WTC11 (cell line): Measurements from ENCODE around the gene MOV10L1.

Experiments
- ATF1 ChIP-seq: sonication (generic); formaldehyde crosslinking; IDR thresholded peaks from 2 replicates; pipeline ENCODE4 v1.8.1; 2023; ENCODE audit warnings: mild to moderate bottlenecking, moderate library complexity, missing genetic modification reagents
- CREB1 ChIP-seq: sonication (generic); formaldehyde crosslinking; IDR thresholded peaks from 2 replicates; pipeline ENCODE4 v1.8.0; 2023; ENCODE audit warnings: mild to moderate bottlenecking, missing genetic modification reagents
- CREM ChIP-seq: sonication (generic); formaldehyde crosslinking; IDR thresholded peaks from 2 replicates; pipeline ENCODE4 v1.8.1; 2022; ENCODE audit warnings: mild to moderate bottlenecking, missing genetic modification reagents, moderate library complexity
- ESRRA ChIP-seq: sonication (generic); formaldehyde crosslinking; IDR thresholded peaks from 2 replicates; pipeline ENCODE4 v1.8.1; 2022; ENCODE audit warnings: mild to moderate bottlenecking, missing genetic modification reagents, borderline replicate concordance
- MXD4 ChIP-seq: fragments of 250-450 bp; sonication (Bioruptor Pico); IDR thresholded peaks from 2 replicates; pipeline ENCODE4 v1.8.0; 2021; ENCODE audit warnings: mild to moderate bottlenecking, moderate library complexity, borderline replicate concordance
- SMAD3 ChIP-seq: sonication (generic); formaldehyde crosslinking; IDR thresholded peaks from 2 replicates; pipeline ENCODE4 v1.8.0; 2022; ENCODE audit warnings: missing genetic modification reagents, mild to moderate bottlenecking, borderline replicate concordance
- TEAD4 ChIP-seq: sonication (generic); formaldehyde crosslinking; IDR thresholded peaks from 2 replicates; pipeline ENCODE4 v1.8.0; 2022; ENCODE audit warnings: mild to moderate bottlenecking, missing genetic modification reagents
- ZNF232 ChIP-seq: sonication (generic); formaldehyde crosslinking; IDR thresholded peaks from 2 replicates; pipeline ENCODE4 v1.8.0; 2022; ENCODE audit warnings: mild to moderate bottlenecking, missing genetic modification reagents
- TF ChIP-seq, protein P1 (sequence below): fragments of 200-600 bp; IDR thresholded peaks from 2 replicates; pipeline ENCODE4 v1.8.0; 2022; ENCODE audit warnings: antibody characterized with exemption
- TF ChIP-seq, protein P2 (sequence below): sonication (generic); formaldehyde crosslinking; IDR thresholded peaks from 2 replicates; pipeline ENCODE4 v1.8.1; 2023; ENCODE audit warnings: mild to moderate bottlenecking, missing genetic modification reagents, moderate library complexity
- TF ChIP-seq, protein P3 (sequence below): sonication (generic); formaldehyde crosslinking; IDR thresholded peaks from 2 replicates; pipeline ENCODE4 v1.8.0; 2022; ENCODE audit warnings: mild to moderate bottlenecking, missing genetic modification reagents
- TF ChIP-seq, protein P4 (sequence below): sonication (generic); formaldehyde crosslinking; IDR thresholded peaks from 2 replicates; pipeline ENCODE4 v1.8.0; 2022; ENCODE audit warnings: mild to moderate bottlenecking, missing genetic modification reagents
- TF ChIP-seq, protein P5 (sequence below): fragments of 250-450 bp; sonication (Bioruptor Pico); IDR thresholded peaks from 2 replicates; pipeline ENCODE4 v2.1.2; 2022; ENCODE audit warnings: mild to moderate bottlenecking, moderate library complexity
- TF ChIP-seq, protein P6 (sequence below): sonication (generic); formaldehyde crosslinking; IDR thresholded peaks from 2 replicates; pipeline ENCODE4 v1.8.0; 2022; ENCODE audit warnings: mild to moderate bottlenecking, missing genetic modification reagents

DNA sequence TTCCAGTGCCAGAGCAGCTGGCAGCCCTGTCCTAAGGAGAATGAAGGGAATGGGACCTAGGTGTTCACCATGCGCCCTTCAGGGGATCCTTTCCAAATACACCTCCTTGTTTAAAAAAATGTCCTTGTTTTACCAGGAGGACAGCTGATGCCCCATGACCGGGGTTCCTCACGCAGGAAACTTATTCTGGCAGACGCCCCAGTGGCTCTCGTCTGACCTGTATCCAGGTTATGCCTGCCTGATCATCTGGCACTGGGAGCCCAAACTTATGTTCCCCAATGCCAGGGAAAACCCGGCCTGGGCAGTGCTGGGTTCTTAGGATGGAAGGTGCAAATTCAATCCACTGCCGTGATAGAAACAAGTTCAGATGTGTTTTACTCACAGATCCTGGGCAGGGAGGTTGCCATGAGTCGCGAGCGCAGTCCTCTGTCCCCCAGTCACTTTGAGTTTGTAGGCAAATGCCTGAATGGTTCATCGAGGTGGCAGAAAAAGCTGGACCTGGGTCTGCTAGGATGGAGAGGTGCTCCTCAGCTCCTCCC lies 31.5 kb downstream of the MOV10L1 start:
- TF ChIP-seq CREB1 (CRISPR knock-in tag) (no peak), TEAD4 (CRISPR knock-in tag) (no peak), ZNF232 (no peak), MXD4 (CRISPR knock-in tag) (no peak), ESRRA (no peak), CREM (CRISPR knock-in tag) (no peak), SMAD3 (no peak), ATF1 (CRISPR knock-in tag) (no peak)
- TF ChIP-seq, protein P1, sequence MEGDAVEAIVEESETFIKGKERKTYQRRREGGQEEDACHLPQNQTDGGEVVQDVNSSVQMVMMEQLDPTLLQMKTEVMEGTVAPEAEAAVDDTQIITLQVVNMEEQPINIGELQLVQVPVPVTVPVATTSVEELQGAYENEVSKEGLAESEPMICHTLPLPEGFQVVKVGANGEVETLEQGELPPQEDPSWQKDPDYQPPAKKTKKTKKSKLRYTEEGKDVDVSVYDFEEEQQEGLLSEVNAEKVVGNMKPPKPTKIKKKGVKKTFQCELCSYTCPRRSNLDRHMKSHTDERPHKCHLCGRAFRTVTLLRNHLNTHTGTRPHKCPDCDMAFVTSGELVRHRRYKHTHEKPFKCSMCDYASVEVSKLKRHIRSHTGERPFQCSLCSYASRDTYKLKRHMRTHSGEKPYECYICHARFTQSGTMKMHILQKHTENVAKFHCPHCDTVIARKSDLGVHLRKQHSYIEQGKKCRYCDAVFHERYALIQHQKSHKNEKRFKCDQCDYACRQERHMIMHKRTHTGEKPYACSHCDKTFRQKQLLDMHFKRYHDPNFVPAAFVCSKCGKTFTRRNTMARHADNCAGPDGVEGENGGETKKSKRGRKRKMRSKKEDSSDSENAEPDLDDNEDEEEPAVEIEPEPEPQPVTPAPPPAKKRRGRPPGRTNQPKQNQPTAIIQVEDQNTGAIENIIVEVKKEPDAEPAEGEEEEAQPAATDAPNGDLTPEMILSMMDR: no peak
- TF ChIP-seq, protein P2, sequence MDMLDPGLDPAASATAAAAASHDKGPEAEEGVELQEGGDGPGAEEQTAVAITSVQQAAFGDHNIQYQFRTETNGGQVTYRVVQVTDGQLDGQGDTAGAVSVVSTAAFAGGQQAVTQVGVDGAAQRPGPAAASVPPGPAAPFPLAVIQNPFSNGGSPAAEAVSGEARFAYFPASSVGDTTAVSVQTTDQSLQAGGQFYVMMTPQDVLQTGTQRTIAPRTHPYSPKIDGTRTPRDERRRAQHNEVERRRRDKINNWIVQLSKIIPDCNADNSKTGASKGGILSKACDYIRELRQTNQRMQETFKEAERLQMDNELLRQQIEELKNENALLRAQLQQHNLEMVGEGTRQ (CRISPR knock-in tag): no peak
- TF ChIP-seq, protein P3, sequence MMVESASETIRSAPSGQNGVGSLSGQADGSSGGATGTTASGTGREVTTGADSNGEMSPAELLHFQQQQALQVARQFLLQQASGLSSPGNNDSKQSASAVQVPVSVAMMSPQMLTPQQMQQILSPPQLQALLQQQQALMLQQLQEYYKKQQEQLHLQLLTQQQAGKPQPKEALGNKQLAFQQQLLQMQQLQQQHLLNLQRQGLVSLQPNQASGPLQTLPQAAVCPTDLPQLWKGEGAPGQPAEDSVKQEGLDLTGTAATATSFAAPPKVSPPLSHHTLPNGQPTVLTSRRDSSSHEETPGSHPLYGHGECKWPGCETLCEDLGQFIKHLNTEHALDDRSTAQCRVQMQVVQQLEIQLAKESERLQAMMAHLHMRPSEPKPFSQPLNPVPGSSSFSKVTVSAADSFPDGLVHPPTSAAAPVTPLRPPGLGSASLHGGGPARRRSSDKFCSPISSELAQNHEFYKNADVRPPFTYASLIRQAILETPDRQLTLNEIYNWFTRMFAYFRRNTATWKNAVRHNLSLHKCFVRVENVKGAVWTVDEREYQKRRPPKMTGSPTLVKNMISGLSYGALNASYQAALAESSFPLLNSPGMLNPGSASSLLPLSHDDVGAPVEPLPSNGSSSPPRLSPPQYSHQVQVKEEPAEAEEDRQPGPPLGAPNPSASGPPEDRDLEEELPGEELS (CRISPR knock-in tag): no peak
- TF ChIP-seq, protein P4, sequence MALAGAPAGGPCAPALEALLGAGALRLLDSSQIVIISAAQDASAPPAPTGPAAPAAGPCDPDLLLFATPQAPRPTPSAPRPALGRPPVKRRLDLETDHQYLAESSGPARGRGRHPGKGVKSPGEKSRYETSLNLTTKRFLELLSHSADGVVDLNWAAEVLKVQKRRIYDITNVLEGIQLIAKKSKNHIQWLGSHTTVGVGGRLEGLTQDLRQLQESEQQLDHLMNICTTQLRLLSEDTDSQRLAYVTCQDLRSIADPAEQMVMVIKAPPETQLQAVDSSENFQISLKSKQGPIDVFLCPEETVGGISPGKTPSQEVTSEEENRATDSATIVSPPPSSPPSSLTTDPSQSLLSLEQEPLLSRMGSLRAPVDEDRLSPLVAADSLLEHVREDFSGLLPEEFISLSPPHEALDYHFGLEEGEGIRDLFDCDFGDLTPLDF: no peak
- TF ChIP-seq, protein P5, sequence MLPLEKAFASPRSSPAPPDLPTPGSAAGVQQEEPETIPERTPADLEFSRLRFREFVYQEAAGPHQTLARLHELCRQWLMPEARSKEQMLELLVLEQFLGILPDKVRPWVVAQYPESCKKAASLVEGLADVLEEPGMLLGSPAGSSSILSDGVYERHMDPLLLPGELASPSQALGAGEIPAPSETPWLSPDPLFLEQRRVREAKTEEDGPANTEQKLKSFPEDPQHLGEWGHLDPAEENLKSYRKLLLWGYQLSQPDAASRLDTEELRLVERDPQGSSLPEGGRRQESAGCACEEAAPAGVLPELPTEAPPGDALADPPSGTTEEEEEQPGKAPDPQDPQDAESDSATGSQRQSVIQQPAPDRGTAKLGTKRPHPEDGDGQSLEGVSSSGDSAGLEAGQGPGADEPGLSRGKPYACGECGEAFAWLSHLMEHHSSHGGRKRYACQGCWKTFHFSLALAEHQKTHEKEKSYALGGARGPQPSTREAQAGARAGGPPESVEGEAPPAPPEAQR (CRISPR knock-in tag): no peak
- TF ChIP-seq, protein P6, sequence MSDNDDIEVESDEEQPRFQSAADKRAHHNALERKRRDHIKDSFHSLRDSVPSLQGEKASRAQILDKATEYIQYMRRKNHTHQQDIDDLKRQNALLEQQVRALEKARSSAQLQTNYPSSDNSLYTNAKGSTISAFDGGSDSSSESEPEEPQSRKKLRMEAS: no peak
